ENCODE results near the gene ZNF76.
A peak's percentile ranks its signal among the peaks of the same experiment; 100 is the strongest.
"Not testable (repeated sequence)": the region's sequence is repeated elsewhere in the genome, so short reads cannot be mapped to it uniquely, and the experiment has no call there.

The ZNF76 gene

GRCh38 chr6:35304299-35304698 is 44.8 kb downstream of the ZNF76 start:
- H3K4me3 ChIP-seq (ENCODE audit: low read depth, low read length) = no peak overlapping the region
- no peak for DNase-seq (ENCODE audit: low read depth)
- TF ChIP-seq MAX (IDR thresholded peaks at IDR 0.05; ENCODE audit: low read depth, low read length) (no peak), MYC (IDR thresholded peaks at IDR 0.05; ENCODE audit: low read depth, low read length) (no peak), POLR2A (IDR thresholded peaks at IDR 0.05; ENCODE audit: extremely low read depth, insufficient read length) (no peak), CTCF (IDR thresholded peaks at IDR 0.05; ENCODE audit: low read depth, low read length) (no peak)

GRCh38 chr6:35305117-35305516 is 45.6 kb downstream of the ZNF76 start:
- TF ChIP-seq MYC (IDR thresholded peaks at IDR 0.05; ENCODE audit: low read depth, low read length) (no peak), CTCF (IDR thresholded peaks at IDR 0.05; ENCODE audit: low read depth, low read length) (no peak), MAX (IDR thresholded peaks at IDR 0.05; ENCODE audit: low read depth, low read length) (no peak), POLR2A (IDR thresholded peaks at IDR 0.05; ENCODE audit: extremely low read depth, insufficient read length) (no peak)
- no peak for DNase-seq (ENCODE audit: low read depth)
- H3K4me3 ChIP-seq (ENCODE audit: low read depth, low read length) = no peak overlapping the region

GRCh38 chr6:35307138-35307537 is 47.6 kb downstream of the ZNF76 start:
- not testable (repeated sequence) for DNase-seq (ENCODE audit: low read depth); H3K4me3 ChIP-seq (ENCODE audit: low read depth, low read length)

- H3K4me3 ChIP-seq (ENCODE audit: low read depth, low read length) = not testable (repeated sequence)
Observed at GRCh38 chr6:35308543-35308942, 49.0 kb downstream of the ZNF76 start.

GRCh38 chr6:35309611-35310264 is 50.2 kb downstream of the ZNF76 start:
- TF ChIP-seq POLR2A (IDR thresholded peaks at IDR 0.05; ENCODE audit: extremely low read depth, insufficient read length) (no peak), MYC (IDR thresholded peaks at IDR 0.05; ENCODE audit: low read depth, low read length) (no peak), MAX (IDR thresholded peaks at IDR 0.05; ENCODE audit: low read depth, low read length) (no peak), CTCF (IDR thresholded peaks at IDR 0.05; ENCODE audit: low read depth, low read length) (no peak)
- DNase-seq (ENCODE audit: low read depth) = no peak
- no peak overlapping the region for H3K4me3 ChIP-seq (ENCODE audit: low read depth, low read length)

More at GRCh38 chr6:35308543-35308942, 49.0 kb downstream of the ZNF76 start:
- DNase-seq (ENCODE audit: low read depth) = not testable (repeated sequence)

GRCh38 chr6:35310265-35310831 is 50.8 kb downstream of the ZNF76 start:
- TF ChIP-seq MYC (IDR thresholded peaks at IDR 0.05; ENCODE audit: low read depth, low read length) (no peak), CTCF (IDR thresholded peaks at IDR 0.05; ENCODE audit: low read depth, low read length) (no peak), POLR2A (IDR thresholded peaks at IDR 0.05; ENCODE audit: extremely low read depth, insufficient read length) (no peak)
- no peak overlapping the region for H3K4me3 ChIP-seq (ENCODE audit: low read depth, low read length)
- no peak for DNase-seq (ENCODE audit: low read depth)

- no peak for TF ChIP-seq CTCF (IDR thresholded peaks at IDR 0.05; ENCODE audit: low read depth, low read length)
- TF ChIP-seq MAX (IDR thresholded peaks at IDR 0.05; ENCODE audit: low read depth, low read length) = no peak
- TF ChIP-seq POLR2A (IDR thresholded peaks at IDR 0.05; ENCODE audit: extremely low read depth, insufficient read length) = no peak
- TF ChIP-seq MYC (IDR thresholded peaks at IDR 0.05; ENCODE audit: low read depth, low read length) = no peak
- DNase-seq (ENCODE audit: low read depth) = peak; percentile 66
- H3K4me3 ChIP-seq (ENCODE audit: low read depth, low read length) = no peak overlapping the region
Observed at GRCh38 chr6:35311390-35312075, 52.0 kb downstream of the ZNF76 start.

Measured in NB4 (cell line).